HG02759 (cell line): ENCODE measurements around the gene ANKK1.

Experiments
- ATAC-seq: cut with Tn5 transposase; IDR thresholded peaks from one replicate; pipeline ENCODE4 v1.9.1; 2021; ENCODE audit warnings: mild to moderate bottlenecking, moderate library complexity; ENCODE audit not compliant: unreplicated experiment

ANKK1 gene

GRCh38 chr11:113408206-113408605 is 20.6 kb downstream of the ANKK1 start:
- no peak for ATAC-seq

DNA sequence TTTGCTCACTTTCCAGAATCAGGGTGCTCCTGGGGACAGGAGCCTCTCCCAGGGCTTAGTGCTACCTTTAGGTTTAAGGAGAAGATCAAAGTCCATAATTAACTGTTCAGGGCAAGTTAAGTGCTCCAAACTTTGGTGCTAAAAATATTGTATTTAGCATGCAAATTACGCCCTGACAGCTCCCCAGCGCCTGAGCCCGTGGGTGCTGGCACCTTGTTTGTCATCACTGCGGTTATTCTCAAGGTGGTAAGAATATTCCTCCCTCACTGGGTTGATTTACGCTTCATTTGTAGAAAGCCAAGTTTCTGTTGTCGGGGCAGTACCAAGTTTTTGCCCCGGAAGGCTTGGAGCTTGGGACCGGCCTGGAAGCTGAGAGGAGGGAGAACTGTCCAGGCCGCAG is 21.3 kb downstream of the ANKK1 start:
- no peak for ATAC-seq

GRCh38 chr11:113409526-113409925 is 21.9 kb downstream of the ANKK1 start:
- ATAC-seq, result no peak

DNA sequence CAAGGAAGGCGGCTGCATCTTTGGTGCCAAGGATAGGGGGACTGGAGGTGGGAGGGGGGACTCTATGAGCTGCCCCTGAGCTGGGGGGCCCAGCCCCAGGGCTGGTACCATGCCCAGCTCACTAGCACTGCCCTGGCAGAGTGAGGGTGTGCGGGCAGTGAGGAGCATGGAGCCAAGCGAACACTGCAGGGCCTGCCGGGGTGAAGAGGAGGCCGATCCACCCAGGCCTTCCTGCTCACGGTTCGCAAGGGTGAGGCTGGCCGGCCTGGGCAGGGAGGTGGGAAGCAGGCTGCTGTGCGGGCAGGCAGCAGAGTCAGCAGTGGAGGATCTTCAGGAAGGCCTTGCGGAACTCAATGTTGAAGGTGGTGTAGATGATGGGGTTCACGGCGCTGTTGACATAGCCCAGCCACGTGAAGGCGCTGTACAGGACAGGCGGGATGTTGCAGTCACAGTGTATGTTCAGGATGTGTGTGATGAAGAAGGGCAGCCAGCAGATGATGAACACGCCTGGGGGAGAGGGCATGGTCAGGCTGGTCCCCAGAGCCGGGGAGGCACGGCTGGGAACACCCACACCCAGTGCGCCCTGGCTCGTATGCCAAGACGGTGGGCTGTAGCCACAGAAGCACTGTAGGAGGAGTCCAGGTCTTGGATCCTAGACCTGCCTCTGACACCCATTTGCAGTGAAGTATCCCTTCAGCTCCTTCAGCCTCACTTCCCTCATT is 23.0 kb downstream of the ANKK1 start:
- no peak for ATAC-seq

DNA sequence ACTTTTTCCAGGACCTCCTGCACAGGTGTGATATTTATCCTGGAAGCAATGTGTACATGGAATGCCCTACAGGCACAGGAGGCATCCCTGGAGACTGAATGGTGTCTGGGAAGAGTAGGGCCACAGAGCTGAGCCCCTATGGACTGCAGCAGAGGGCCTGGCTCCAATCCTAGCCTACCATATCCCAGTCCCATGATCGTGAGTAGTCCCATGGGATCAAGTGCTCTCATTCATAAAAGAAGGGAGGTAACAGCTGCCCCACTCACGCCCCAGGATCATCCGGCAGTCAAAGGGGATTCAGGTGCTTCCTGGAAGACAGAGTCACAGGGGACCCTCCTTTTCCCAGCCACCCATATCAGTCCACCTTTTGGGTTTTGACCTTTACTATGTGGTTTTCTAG is 24.0 kb downstream of the ANKK1 start:
- ATAC-seq, result no peak

DNA sequence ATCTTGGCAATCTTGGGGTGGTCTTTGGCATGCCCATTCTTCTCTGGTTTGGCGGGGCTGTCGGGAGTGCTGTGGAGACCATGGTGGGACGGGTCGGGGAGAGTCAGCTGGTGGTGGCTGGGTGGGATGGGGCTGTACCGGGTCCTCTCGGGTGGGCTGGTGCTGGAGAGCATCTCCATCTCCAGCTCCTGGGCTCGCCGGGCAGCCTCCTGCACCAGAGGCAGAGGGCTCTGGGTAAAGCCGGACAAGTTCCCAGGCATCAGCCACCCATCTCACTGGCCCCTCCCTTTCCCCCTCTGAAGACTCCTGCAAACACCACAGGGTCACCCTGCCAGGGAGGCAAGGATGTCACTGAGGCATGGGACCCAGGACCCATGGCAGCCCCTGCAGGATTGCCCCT is 25.1 kb downstream of the ANKK1 start:
- no peak for ATAC-seq

GRCh38 chr11:113415343-113415742 is 27.8 kb downstream of the ANKK1 start:
- ATAC-seq, result no peak

DNA sequence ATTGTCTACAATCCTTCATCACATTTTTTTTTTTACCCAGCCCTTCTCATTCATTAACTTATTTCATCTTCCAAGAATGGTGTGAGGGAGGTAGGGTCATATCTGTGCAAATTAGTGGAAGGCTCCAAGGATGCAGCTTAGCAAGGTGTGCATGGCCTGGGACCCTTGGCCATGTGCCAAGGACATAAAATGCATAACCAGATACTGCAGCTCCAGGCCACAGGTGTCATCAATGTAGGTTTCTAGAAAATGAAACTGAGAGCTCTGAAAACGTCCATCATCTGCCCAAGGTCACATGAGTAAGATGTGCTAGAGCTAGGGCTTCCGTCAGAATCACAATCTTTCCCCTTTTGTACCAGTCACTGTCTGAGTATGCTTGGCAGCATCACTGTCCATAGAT is 29.8 kb downstream of the ANKK1 start:
- no peak for ATAC-seq

GRCh38 chr11:113419454-113420003 is 31.9 kb downstream of the ANKK1 start:
- ATAC-seq, result no peak

- ATAC-seq, result no peak
Measured at GRCh38 chr11:113420808-113421207, 33.2 kb downstream of the ANKK1 start.

GRCh38 chr11:113426686-113427085 is 39.1 kb downstream of the ANKK1 start:
- no peak for ATAC-seq

DNA sequence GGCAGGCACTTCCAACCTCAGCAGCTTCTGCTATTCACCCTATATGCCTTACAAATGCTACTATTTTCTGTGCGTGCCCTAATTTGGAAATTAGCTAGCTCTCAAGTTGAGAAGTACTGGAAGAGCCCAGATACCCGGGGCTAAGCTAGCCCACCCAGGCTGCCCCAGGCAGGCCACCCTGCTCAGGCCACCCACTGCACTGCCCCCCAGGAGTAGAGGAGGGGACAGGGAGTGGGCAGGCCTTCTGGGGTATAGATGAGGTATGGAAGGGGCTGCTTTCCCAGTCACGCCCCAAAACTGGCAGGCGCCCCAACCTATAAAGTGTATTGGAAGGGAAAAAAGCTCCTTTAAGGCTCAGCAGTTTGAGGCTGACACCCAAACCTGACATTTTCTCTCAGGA is 44.2 kb downstream of the ANKK1 start:
- ATAC-seq, result no peak

DNA sequence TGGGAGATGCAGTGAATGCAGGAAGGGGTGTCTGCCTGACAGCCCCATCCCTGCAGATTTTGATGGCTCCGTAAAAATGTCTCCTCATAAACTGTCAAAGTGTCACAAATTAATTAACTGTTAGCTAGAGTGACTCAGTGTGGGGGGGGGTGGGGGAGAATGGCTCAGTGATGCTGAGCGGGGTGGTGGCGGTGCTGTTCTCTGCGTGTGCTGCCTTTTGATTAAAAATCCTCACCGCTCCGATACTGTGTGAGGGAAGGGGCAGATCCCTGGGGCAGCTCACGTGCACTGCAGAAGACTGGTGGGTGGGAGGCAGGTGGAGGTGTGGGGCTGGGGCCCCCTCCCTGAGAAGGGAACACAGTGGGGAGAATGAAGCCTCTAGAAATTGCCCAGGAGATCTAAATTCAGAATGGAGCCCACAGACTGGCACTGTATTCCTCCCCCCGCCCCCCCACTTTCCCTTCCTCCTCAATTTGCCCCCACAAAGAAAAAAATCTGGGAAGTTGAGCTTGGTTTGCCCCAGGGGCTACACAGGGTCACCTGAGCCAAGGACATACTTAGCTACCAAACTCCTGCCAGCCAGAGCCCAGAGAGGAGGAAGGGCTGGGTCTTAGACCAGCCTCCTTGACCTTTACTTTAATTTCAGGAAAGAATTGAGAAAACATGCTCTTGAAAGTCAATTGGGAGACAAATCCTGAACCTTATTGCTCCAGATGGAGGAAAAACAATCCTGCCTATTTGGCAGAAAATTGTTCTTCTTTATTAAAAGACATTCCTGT is 47.8 kb downstream of the ANKK1 start:
- ATAC-seq, result no peak

- ATAC-seq, result no peak
Measured at GRCh38 chr11:113436672-113437252, 49.2 kb downstream of the ANKK1 start.

GRCh38 chr11:113440816-113441215 is 53.2 kb downstream of the ANKK1 start:
- no peak for ATAC-seq

DNA sequence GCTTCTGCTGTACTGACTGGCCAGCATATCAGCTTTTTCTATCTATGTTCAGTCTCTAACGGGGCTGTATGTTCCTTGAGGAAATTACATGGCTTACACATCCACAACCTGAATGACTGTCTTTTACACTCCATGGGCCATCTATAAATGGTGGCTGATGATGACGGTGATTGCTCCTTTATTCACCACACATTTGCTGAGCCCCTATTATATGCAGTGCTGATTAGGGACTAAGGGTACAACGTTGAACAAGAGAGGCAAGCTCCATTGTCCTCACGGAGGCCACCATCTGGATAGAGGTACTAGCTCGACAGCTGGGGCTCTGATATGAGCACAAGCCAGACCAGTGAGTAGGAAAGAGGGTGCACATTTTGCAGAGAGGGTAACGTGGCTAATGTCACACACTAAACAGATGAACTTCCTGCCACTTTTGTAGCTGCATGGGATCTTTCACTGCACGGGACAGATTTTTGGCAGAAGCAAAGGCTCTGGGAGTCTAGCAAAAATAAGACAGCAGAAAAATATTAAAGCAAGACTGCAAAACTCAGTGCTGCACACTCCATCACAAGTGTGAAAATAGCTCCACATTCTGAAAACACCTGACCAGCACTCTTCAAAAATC is 57.0 kb downstream of the ANKK1 start:
- ATAC-seq, result no peak

- no peak for ATAC-seq
Measured at GRCh38 chr11:113446112-113446511, 58.5 kb downstream of the ANKK1 start.

DNA sequence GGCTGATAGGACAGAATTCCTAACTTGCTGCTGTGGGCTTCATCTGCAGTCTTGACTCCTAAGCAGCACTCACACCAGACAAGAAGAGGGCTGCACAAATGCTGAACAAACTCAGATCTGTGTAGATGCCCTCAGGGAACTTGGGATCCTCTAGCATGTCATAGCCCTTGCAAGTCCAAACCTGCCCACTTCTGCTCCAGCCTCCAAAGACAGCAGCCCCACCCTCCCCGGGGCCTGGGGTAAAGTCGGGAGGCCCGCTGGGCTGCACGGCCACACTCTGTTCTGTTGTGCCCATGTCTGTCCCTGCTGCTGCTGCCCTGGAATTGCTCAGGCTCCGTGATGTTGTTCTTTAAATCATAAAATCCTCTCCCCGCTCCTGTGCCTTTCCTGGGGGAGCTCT is 59.4 kb downstream of the ANKK1 start:
- no peak for ATAC-seq

DNA sequence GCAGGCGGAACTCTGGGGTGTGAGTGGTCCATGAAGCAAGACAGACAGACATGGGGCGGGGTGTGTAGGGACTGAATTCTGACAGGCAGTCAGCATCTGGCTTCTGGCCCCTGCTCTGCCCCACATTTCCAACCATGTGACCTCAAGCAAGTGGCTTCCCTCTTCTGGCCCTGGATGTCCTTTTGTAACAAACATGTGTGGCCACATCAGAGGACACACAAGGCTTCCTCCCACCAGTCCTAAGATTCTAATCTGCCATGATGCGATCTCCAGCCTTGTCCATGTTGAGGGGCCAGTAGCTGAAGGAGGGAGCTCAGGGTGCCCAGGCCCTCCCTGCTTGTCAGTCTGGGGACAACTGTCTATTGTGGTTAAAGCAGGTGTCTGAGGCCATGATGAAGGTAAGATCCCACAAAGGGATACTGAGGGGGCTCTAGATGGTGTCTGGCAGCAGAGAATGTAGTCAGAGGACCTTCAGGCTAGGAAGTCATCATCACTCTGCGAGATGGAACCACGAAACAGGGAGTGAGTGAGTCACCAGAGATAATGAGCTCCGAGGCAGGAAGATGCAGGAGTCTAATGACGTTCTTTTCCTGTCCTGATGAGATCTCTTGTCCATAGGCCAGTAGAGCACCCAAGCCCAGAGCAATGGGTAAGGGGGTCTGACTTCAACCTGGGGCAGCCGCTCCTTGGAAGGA is 60.2 kb downstream of the ANKK1 start:
- no peak for ATAC-seq

- ATAC-seq, result no peak
Measured at GRCh38 chr11:113448316-113448677, 60.7 kb downstream of the ANKK1 start.

GRCh38 chr11:113449743-113450142 is 62.2 kb downstream of the ANKK1 start:
- no peak for ATAC-seq
